Chondrocyte (in vitro differentiated cells): ENCODE results near the gene COL8A1. TPM values are rescaled to one million over a fixed set of nuclear protein-coding genes. Genes with fewer than 3 reads are reported as not detected.

Source experiments
- DNase-seq: peaks from one replicate; pipeline ENCODE4 v3.0.0; 2021; ENCODE audit warnings: mixed read lengths, low spot score
- H3K27ac Mint-ChIP-seq: one replicate; pipeline ENCODE4 v1.8.0; 2021; ENCODE audit warnings: mild to moderate bottlenecking, moderate library complexity, mixed read lengths; ENCODE audit not compliant: unreplicated experiment
- H3K27me3 Mint-ChIP-seq: 2 replicates; pipeline ENCODE4 v1.8.0; 2021; ENCODE audit warnings: low read depth, mixed read lengths
- H3K36me3 Mint-ChIP-seq: 2 replicates; pipeline ENCODE4 v1.8.0; 2021; ENCODE audit warnings: low read depth, mixed read lengths
- H3K4me1 Mint-ChIP-seq: 2 replicates; pipeline ENCODE4 v1.8.0; 2021; ENCODE audit warnings: low read depth, mild to moderate bottlenecking, mixed read lengths
- H3K4me3 Mint-ChIP-seq: one replicate; pipeline ENCODE4 v1.8.0; 2021; ENCODE audit warnings: mild to moderate bottlenecking, moderate library complexity, mixed read lengths; ENCODE audit not compliant: unreplicated experiment
- H3K9me3 Mint-ChIP-seq: 2 replicates; pipeline ENCODE4 v1.8.0; 2021; ENCODE audit warnings: low read depth, mixed read lengths
- CTCF ChIP-seq: fragments of 200-600 bp; sonication (generic); IDR thresholded peaks from 2 replicates; pipeline ENCODE4 v1.5.0; 2021; ENCODE audit warnings: antibody characterized with exemption, mild to moderate bottlenecking, moderate library complexity
- total RNA-seq: library from RNA; stranded (reverse); gene quantifications from 3 replicates; pipeline ENCODE4 v1.2.1, GENCODE V29; 2021

COL8A1 gene
- total RNA-seq, 1 donor from 2014 or later = 2,343 TPM

GRCh38 chr3:99809565-99809964 lies 171.2 kb downstream of the COL8A1 start:
- Mint-ChIP-seq H3K27me3 (no peaks in the 10 kb centered on the region), H3K4me1 (peaks cover 6% of the 10 kb centered on the region), H3K4me3 (no peak overlapping the region), H3K9me3 (peaks cover 7% of the 10 kb centered on the region), H3K27ac (no peak overlapping the region), H3K36me3 (peaks cover 3% of the 10 kb centered on the region)
- DNase-seq = no peak
- no peak for TF ChIP-seq CTCF

- no peak for TF ChIP-seq CTCF
Observed at GRCh38 chr3:99810403-99810802, 172.0 kb downstream of the COL8A1 start.

GRCh38 chr3:99817047-99817436 lies 178.6 kb downstream of the COL8A1 start:
- Mint-ChIP-seq H3K4me1 (peaks cover 32% of the 10 kb centered on the region), H3K27me3 (no peaks in the 10 kb centered on the region), H3K9me3 (no peaks in the 10 kb centered on the region), H3K36me3 (no peaks in the 10 kb centered on the region), H3K27ac (peak overlapping the region; percentile 100), H3K4me3 (peak overlapping the region; percentile 96)
- TF ChIP-seq CTCF = no peak
- DNase-seq = no peak

More at GRCh38 chr3:99810403-99810802, 172.0 kb downstream of the COL8A1 start:
- Mint-ChIP-seq H3K36me3 (peaks cover 2% of the 10 kb centered on the region), H3K9me3 (peaks cover 5% of the 10 kb centered on the region), H3K4me3 (no peak overlapping the region), H3K4me1 (peaks cover 6% of the 10 kb centered on the region), H3K27me3 (no peaks in the 10 kb centered on the region), H3K27ac (no peak overlapping the region)
- DNase-seq = no peak

GRCh38 chr3:99817437-99818240 lies 179.2 kb downstream of the COL8A1 start, which contains the start of gene CMSS1:
Gene CMSS1 (plus strand): TSS chr3:99817862.
- H3K9me3 Mint-ChIP-seq = no peaks in the 10 kb centered on the region
- peak within 1 kb of the TSS; percentile 96 for H3K4me3 Mint-ChIP-seq
- H3K27ac Mint-ChIP-seq = peak within 1 kb of the TSS; percentile 100

GRCh38 chr3:99818818-99819217 lies 180.4 kb downstream of the COL8A1 start:
- peaks cover 32% of the 10 kb centered on the region for H3K4me1 Mint-ChIP-seq
- no peak overlapping the region for H3K4me3 Mint-ChIP-seq
- no peaks in the 10 kb centered on the region for H3K9me3 Mint-ChIP-seq
- H3K27me3 Mint-ChIP-seq = no peaks in the 10 kb centered on the region
- TF ChIP-seq CTCF = no peak
- no peaks in the 10 kb centered on the region for H3K36me3 Mint-ChIP-seq
- no peak for DNase-seq
- peak overlapping the region; percentile 100 for H3K27ac Mint-ChIP-seq

More at GRCh38 chr3:99817437-99818240, 179.2 kb downstream of the COL8A1 start, which contains the start of gene CMSS1:
- DNase-seq = peak; percentile 98
- Mint-ChIP-seq H3K4me1 (peaks cover 32% of the 10 kb centered on the region), H3K27me3 (no peaks in the 10 kb centered on the region), H3K36me3 (no peaks in the 10 kb centered on the region)
- peak; percentile 53 for TF ChIP-seq CTCF
